HG03432 (cell line): ENCODE measurements around the gene NCAPG2.
"Not testable (repeated sequence)": the region's sequence is repeated elsewhere in the genome, so short reads cannot be mapped to it uniquely, and the experiment has no call there.

Experiments
- ATAC-seq: cut with Tn5 transposase; IDR thresholded peaks from one replicate; pipeline ENCODE4 v1.9.1; 2021; ENCODE audit warnings: mild to moderate bottlenecking, moderate library complexity; ENCODE audit not compliant: unreplicated experiment

Gene NCAPG2

GRCh38 chr7:158676171-158676840 is 28.3 kb downstream of the NCAPG2 start:
- no peak for ATAC-seq

GRCh38 chr7:158672975-158673374 is 31.6 kb downstream of the NCAPG2 start:
- ATAC-seq = no peak

- ATAC-seq = not testable (repeated sequence)
These were observed 36.5 kb downstream of the NCAPG2 start for GRCh38 chr7:158668086-158668485.

DNA sequence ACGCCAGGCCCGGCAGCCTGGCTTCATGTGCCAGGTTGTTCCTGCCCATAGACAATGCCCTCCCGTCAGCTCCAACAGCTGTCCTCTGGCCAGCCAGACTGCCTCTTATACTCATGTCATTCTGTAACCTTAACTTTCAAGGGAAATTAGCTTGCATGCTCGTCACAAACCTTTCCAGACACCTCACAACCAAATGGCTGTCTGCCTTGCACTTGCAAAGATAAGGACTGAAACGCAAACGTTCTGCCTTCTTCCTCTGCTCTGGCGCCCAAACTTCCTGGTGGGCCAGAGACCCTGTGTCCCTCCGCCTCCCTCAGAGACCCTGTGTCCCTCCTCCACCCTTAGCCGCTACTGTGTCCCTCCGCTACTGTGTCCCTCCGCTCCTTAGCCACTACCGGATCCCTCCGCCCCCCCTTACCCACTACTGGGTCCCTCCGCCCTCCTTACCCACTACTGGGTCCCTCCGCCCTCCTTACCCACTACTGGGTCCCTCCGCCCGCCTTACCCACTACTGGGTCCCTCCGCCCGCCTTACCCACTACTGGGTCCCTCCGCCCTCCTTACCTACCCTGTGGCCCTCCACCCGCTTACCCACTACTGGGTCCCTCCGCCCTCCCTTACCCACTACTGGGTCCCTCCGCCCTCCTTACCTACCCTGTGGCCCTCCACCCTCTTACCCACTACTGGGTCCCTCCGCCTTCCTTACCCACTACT is 37.5 kb downstream of the NCAPG2 start:
- not testable (repeated sequence) for ATAC-seq

GRCh38 chr7:158666401-158666800 is 38.2 kb downstream of the NCAPG2 start:
- ATAC-seq = no peak

- no peak for ATAC-seq
These were observed 40.2 kb downstream of the NCAPG2 start for GRCh38 chr7:158664406-158664805.

- ATAC-seq = no peak
These were observed 41.2 kb downstream of the NCAPG2 start for GRCh38 chr7:158663428-158663741.

- ATAC-seq = no peak
These were observed 41.8 kb downstream of the NCAPG2 start for GRCh38 chr7:158662610-158663427.

DNA sequence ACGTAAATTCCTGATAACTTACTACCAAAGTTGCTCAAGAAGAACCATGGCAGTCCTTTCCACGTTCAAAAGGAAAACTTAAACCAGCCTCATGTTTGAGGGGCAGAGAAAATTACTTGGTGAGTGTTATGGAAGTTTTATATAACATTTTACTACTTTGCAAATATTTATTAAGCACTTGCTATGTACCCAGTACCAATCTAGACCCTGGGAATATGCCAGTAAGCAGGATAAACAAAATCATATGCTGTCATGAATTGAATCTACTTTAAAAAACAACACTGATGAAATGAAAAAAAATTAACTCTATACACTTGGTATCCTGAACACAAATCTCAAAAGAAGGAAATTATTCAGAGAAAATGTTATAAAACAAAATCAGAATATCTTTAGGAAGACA is 46.1 kb downstream of the NCAPG2 start:
- no peak for ATAC-seq

DNA sequence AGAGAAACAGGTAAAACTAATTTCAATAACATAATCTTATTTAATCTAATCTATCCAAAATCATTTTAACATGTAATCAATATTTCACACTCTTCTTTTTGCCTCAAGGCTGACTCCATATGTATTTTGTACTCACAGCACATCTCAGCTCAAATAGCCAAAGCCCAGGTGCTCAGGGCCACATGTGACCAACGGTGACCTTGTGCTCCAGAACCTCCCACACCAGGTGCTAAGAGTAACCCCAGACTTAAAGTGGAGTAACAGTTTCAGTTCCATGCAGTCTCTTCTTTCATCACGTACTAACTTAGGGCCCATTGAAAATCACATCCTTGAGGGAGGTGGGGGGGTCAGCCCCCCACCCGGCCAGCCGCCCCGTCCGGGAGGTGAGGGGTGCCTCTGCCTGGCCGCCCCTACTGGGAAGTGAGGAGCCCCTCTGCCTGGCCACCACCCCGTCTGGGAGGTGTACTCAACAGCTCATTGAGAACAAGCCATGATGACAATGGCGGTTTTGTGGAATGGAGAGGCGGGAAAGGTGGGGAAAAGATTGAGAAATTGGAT is 47.3 kb downstream of the NCAPG2 start:
- ATAC-seq = peak; percentile 30

DNA sequence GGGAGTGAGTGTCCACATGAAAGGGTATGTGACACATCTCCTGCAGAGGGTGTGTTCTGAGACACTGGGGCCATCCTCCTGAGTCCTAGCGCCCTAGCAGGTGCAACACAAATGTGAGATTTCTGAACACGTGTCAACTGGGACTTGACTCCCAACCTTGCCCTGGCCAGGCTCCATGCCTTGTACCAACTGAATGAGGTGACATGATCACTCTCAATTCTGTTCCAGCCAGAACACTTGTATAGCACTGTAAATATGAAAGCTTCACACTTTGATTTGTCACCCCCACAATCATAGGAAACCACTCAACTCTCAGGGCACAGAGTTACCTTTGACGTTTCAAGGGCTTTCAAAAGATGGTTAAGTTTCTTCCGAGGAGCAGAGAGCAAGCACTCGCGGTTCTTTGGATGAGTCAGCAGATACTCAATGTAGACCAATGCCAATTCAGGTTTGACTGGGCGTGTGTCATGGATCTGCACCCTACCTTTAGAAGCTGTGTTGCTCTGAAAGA is 48.6 kb downstream of the NCAPG2 start:
- peak; percentile 97 for ATAC-seq

- ATAC-seq = no peak
These were observed 49.1 kb downstream of the NCAPG2 start for GRCh38 chr7:158655507-158655906.

GRCh38 chr7:158651968-158652565 is 52.5 kb downstream of the NCAPG2 start:
- no peak for ATAC-seq

- ATAC-seq = no peak
These were observed 53.8 kb downstream of the NCAPG2 start for GRCh38 chr7:158650821-158651225.

DNA sequence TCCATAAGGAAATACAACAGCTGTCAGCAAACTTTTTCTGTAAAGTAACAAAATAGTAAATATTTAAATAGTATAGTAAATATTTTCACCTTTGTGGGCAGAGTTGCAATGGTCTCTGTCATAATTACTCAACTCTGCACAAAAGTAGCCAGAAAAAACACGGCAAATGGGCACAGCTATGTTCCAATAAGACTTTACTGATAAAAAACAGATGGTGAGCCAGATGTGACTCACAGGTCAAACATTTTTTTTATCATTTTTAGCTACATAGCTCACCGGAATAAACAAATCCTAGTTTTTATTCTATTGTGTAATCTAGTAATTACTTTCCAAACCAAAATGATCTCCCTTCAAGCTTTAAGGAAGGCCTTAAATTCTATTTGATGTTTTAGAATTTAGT is 55.3 kb downstream of the NCAPG2 start:
- ATAC-seq = no peak

- no peak for ATAC-seq
These were observed 55.8 kb downstream of the NCAPG2 start for GRCh38 chr7:158648787-158649186.

DNA sequence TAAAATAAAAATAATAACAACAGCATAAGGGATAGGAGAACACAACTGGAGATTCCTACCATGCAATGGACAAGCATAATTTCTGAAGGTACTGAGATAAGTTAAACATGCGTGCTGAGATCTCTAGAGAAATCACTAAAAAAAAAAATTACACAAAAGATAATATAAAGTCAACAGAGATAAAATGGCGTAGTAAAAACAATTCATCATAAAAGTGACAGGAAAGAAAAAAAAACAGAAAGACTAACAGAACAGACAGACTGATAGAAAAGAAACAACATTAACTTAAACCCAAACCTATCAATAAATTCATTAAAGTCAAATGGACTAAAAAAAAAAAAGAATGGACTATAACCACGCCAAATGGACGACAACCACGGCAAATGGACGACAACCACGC is 56.4 kb downstream of the NCAPG2 start:
- ATAC-seq = no peak

- ATAC-seq = no peak
These were observed 57.2 kb downstream of the NCAPG2 start for GRCh38 chr7:158647475-158647792.

DNA sequence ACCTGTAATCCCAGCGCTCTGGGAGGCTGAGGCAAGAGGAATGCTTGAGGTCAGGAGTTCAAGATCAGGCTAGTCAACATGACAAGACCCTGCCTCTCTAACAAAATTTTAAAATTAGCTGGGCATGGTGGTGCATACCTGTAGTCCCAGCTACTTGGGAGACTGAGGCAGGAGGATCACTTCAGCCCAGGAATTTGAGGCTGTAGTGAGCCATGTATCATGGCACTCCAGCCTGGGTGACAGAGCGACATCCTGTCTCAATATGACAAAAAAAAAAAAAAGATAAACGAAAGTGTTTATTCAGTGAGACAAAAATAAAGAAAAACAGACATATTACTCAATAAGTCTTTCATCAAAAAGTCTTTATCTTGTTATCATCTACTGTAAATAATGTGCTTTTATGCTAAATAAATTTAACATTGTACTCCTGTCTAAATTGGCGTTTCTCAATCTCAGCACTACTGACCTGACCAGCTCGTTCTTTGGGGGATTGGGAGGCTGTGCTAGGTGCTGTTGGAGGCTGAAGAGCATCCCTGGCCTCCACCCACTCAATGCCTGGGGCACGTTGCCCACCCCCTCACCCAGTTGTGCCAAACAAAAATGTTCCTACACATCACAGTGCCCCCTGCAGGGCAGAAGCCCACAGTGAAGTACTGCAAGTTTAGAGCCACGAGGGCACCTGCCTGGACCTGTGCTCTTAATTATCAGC is 57.7 kb downstream of the NCAPG2 start:
- ATAC-seq = no peak

DNA sequence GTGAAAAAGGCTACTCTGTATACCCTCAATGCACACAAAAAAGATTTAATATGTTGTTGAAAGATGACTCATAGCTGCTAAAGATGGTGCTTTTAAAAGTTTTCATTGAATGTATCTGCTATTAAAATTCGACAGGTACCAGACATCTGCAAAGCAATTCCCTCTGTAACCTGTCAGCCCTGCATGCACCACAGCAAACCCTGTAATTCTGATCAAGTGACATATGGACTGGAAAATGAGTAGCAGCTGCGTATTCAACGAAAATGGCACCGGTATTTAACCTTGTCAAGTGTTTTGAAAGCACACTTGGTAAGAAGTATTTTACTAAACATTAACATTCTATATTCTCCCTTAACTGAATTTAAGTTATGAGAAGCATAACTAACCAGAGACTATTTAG is 58.8 kb downstream of the NCAPG2 start:
- no peak for ATAC-seq

- ATAC-seq = no peak
These were observed 62.5 kb downstream of the NCAPG2 start for GRCh38 chr7:158642149-158642548.
